Activated naive CD4-positive, alpha-beta T cell (primary cell): ENCODE results near the gene ITPA.
"Not testable (repeated sequence)": the region's sequence is repeated elsewhere in the genome, so short reads cannot be mapped to it uniquely, and the experiment has no call there.

Experiments
- DNase-seq, 4 experiments: peaks; one replicate each; lab custom pipeline; 2025; lab: John Stamatoyannopoulos, UW

ITPA gene

GRCh38 chr20:3173610-3174441 lies 35.5 kb upstream of the ITPA start:
- DNase-seq, result peak; percentile 66 to 95 (median 84)

GRCh38 chr20:3174442-3175261 lies 34.6 kb upstream of the ITPA start:
- DNase-seq, result no peak

- DNase-seq, result no peak
These were observed 34.0 kb upstream of the ITPA start for GRCh38 chr20:3175270-3175669.

GRCh38 chr20:3177746-3178485 lies 31.4 kb upstream of the ITPA start:
- no peak for DNase-seq

- DNase-seq, result no peak
These were observed 29.0 kb upstream of the ITPA start for GRCh38 chr20:3180319-3180718.

GRCh38 chr20:3181270-3181669 lies 28.0 kb upstream of the ITPA start:
- DNase-seq, result no peak

- DNase-seq, result not testable (repeated sequence)
These were observed 26.9 kb upstream of the ITPA start for GRCh38 chr20:3182429-3182828.

GRCh38 chr20:3183896-3184612 lies 25.2 kb upstream of the ITPA start:
- DNase-seq, result no peak

- DNase-seq, result not testable (repeated sequence)
These were observed 21.4 kb upstream of the ITPA start for GRCh38 chr20:3187861-3188260.

GRCh38 chr20:3188823-3189413 lies 20.4 kb upstream of the ITPA start:
- DNase-seq, result no peak

GRCh38 chr20:3189561-3190131 lies 19.7 kb upstream of the ITPA start:
- DNase-seq, result no peak

GRCh38 chr20:3190681-3191111 lies 18.6 kb upstream of the ITPA start:
- no peak for DNase-seq

GRCh38 chr20:3192226-3193015 lies 16.9 kb upstream of the ITPA start:
- DNase-seq, result no peak

- DNase-seq, result no peak
These were observed 15.3 kb upstream of the ITPA start for GRCh38 chr20:3193806-3194616.

GRCh38 chr20:3194617-3195280 lies 14.5 kb upstream of the ITPA start:
- DNase-seq, result no peak

GRCh38 chr20:3195590-3196237 lies 13.6 kb upstream of the ITPA start:
- no peak for DNase-seq

GRCh38 chr20:3199206-3199605 lies 10.1 kb upstream of the ITPA start:
- no peak for DNase-seq
